ENCODE data around the gene MED16.

Gene MED16, protein sequence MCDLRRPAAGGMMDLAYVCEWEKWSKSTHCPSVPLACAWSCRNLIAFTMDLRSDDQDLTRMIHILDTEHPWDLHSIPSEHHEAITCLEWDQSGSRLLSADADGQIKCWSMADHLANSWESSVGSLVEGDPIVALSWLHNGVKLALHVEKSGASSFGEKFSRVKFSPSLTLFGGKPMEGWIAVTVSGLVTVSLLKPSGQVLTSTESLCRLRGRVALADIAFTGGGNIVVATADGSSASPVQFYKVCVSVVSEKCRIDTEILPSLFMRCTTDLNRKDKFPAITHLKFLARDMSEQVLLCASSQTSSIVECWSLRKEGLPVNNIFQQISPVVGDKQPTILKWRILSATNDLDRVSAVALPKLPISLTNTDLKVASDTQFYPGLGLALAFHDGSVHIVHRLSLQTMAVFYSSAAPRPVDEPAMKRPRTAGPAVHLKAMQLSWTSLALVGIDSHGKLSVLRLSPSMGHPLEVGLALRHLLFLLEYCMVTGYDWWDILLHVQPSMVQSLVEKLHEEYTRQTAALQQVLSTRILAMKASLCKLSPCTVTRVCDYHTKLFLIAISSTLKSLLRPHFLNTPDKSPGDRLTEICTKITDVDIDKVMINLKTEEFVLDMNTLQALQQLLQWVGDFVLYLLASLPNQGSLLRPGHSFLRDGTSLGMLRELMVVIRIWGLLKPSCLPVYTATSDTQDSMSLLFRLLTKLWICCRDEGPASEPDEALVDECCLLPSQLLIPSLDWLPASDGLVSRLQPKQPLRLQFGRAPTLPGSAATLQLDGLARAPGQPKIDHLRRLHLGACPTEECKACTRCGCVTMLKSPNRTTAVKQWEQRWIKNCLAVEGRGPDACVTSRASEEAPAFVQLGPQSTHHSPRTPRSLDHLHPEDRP

DNA sequence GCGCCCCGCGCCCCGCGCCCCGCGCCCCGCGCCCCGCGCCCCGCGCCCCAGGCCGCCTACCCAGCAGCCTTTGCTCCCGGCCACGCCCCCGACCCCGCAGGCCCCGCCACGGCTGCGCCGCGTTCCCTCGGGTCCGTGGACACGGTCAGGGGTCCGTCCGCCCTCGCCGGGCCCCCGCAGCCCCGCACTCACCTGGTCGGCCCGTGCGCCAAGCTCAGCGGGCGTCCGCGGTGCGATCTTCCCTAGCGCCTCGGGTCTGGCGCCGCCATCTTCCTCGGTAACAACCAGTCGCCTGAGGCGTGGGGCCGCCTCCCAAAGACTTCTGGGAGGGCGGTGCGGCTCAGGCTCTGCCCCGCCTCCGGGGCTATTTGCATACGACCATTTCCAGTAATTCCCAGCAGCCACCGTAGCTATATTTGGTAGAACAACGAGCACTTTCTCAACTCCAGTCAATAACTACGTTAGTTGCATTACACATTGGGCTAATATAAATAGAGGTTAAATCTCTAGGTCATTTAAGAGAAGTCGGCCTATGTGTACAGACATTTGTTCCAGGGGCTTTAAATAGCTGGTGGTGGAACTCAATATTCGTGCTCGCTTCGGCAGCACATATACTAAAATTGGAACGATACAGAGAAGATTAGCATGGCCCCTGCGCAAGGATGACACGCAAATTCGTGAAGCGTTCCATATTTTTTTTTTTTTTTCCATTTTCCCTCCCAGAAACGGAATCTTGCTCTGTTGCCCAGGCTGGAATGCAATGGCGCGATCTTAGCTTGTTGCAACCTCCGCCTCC is at the start of gene MED16, which contains the start of gene RNU6-9:
MED16 (minus strand) TSS at position 294 of the 796 bp plus-strand sequence. CDS start 2,056 bp downstream, outside the sequence.
RNU6-9 (plus strand) TSS at position 591 of the 796 bp plus-strand sequence.
- peak; percentile 94 for DNase-seq

DNA sequence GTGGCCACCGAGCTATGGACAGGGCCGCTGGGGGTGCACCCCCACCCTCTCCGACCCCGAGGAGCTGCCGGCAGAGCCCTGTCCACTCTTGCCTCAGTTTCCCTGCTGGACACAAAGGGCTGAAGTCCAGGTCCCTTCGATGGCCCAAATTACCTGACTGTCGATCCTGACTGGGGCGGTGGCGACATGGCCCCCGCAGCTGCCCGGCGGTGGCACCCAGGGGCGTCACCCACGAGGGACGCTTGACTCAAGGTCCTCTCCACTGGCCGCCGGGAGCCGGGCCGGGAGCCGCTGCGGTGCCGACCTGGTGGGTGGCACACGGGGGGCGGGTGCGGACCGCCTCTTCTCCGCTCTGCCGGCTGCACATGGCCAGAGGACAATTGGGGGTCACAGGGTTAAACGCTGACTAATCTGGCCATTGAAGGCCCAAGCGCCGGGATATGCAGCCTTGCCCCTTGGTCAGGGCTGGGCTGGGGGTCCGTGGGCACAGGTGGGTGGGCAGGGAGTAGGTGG is 49.2 kb upstream of the MED16 start:
- no peak for DNase-seq

- DNase-seq = no peak
Measured at GRCh38 chr19:941292-942132, 48.5 kb upstream of the MED16 start.

GRCh38 chr19:940591-941291 is 47.8 kb upstream of the MED16 start:
- peak; percentile 92 for DNase-seq

GRCh38 chr19:939922-940321 is 46.9 kb upstream of the MED16 start:
- no peak for DNase-seq

- no peak for DNase-seq
Measured at GRCh38 chr19:939439-939838, 46.5 kb upstream of the MED16 start.

DNA sequence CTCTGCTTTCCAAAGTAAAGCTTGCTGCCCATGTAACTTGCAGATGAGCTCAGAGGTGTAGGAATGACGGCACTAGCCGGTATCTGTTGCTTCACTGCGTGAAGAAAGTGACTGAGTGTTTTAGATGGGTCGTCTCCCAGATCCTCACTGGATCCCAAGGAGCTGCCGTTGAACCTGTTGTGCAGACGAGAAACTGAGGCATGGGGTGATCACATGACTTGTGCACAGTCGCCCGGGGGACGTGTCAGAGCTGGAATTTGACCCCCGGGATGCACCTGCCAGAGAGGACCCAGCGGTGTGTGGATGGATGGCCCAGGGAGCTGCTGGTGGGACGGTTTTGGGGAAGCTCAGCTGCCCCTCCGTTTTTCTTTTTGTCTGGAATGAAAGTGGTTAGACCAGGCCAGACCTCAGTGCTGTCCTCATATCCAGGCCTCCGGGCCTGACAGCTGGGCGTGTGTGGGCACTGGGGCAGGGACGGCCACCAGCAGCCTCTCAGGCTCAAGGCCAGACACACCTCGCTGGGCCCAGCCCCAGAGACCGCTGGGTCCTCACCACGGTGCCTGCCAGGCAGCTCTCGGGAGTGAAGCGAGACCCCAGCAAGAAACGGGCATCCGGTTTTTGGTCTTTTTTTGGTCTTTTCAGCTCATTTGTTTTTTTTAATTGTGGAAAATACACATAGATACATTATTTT is 45.4 kb upstream of the MED16 start:
- no peak for DNase-seq

DNA sequence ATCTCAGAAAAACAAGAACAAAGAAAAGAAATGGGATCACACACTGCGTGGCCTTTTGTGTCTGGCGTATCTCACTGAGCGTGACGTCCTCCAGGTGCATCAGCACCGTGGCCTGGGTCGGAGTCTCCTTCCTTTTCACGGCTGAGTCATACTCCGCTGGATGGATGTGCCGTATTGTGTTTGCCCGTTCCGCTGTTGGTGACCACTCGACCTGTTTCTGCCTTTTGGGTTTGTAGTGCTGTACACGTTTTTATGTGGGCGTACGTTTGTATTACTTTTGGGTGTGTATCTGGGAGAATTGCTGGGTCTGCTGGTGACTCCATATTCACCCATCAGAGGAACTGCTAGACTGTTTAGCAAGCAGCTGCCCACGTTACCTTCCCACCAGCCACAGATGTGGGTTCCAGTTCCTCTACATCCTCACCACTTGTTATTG is 44.3 kb upstream of the MED16 start:
- no peak for DNase-seq

DNA sequence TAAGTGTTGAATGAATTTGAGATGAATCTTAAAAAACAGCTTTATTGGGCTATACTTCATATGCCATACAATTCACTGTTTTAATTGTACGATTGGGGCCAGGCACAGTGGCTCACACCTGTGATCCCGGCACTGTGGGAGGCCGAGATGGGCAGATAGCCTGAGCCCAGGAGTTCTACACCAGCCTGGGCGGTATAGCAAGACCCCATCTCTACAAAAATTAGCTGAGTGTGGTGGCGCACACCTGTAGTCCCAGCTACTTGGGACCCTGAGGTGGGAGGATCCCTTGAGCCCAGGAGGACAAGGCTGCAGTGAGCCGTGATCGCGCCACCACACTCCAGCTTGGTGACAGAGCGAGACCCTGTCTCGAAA is 43.2 kb upstream of the MED16 start:
- DNase-seq = no peak

DNA sequence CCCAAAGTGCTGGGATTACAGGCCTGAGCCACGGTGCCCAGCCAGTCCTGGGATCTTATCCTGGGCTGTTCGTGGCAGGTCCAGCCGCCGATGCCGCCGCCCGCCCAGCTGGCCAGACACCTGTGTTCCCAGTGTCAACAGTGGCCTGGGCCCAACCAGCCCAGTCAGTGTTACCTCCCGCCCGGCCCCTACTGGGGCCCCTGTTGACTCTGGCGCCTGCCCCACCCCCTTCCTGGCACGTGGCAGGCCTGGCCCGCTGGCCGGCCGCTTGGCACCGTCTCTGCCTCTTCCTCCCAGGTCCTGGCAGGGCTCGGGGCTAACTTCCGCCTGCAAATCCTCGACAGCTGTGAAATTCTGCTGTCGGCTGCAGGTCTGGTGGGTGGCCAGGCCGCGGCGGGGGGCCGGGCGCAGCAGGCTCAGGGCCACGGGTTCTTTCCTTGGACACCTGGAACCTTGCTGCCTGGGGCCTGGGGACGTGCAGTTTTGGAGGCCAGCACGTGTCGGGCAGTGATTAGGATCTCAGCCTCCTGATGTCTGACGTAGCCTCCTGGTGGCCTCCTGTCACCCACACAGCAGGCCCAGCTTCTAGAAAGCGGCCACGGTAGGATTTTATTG is 42.0 kb upstream of the MED16 start:
- DNase-seq = peak; percentile 29

GRCh38 chr19:934197-934840 is 41.3 kb upstream of the MED16 start:
- no peak for DNase-seq

- DNase-seq = no peak
Measured at GRCh38 chr19:933553-933882, 40.5 kb upstream of the MED16 start.

GRCh38 chr19:932648-933552 is 39.9 kb upstream of the MED16 start:
- DNase-seq = no peak

GRCh38 chr19:931860-932647 is 39.1 kb upstream of the MED16 start:
- DNase-seq = no peak

DNA sequence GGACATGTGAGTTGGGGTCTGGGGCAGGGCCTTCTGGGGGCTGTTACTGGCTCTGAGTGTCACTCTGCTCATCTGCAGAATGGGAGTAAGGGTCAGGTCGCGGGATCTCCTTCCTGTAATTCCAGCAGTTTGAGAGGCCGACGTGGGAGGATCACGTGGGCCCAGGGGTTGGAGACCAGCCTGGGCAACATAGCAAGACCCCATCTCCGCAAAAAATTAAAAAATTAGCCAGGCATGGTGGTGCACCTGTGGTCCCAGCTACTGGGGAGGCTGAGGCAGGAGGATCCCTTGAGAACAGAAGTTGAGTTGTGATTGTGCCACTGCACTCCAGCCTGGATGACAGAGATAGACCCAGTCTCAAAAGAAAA is 36.9 kb upstream of the MED16 start:
- no peak for DNase-seq

GRCh38 chr19:929203-929890 is 36.4 kb upstream of the MED16 start:
- DNase-seq = no peak

Data from hematopoietic multipotent progenitor cell treated with erythropoietin and hydrocortisone succinate and interleukin-3 and kit ligand, for 8 days (in vitro differentiated cells).